GM12891 (cell line): ENCODE data around the gene CIAO3.

Source experiments
- POLR2A ChIP-seq: IDR thresholded peaks from 2 replicates; pipeline ENCODE4 v1.6.1; 2011; ENCODE audit warnings: low read depth, low read length, control low read depth
- POLR2AphosphoS5 ChIP-seq: IDR thresholded peaks from 2 replicates; pipeline ENCODE4 v1.6.1; 2011; ENCODE audit warnings: low read depth, low read length, control low read depth
- TAF1 ChIP-seq: IDR thresholded peaks from 2 replicates; pipeline ENCODE4 v1.6.1; 2011; ENCODE audit warnings: low read depth, low read length, control low read depth

DNA sequence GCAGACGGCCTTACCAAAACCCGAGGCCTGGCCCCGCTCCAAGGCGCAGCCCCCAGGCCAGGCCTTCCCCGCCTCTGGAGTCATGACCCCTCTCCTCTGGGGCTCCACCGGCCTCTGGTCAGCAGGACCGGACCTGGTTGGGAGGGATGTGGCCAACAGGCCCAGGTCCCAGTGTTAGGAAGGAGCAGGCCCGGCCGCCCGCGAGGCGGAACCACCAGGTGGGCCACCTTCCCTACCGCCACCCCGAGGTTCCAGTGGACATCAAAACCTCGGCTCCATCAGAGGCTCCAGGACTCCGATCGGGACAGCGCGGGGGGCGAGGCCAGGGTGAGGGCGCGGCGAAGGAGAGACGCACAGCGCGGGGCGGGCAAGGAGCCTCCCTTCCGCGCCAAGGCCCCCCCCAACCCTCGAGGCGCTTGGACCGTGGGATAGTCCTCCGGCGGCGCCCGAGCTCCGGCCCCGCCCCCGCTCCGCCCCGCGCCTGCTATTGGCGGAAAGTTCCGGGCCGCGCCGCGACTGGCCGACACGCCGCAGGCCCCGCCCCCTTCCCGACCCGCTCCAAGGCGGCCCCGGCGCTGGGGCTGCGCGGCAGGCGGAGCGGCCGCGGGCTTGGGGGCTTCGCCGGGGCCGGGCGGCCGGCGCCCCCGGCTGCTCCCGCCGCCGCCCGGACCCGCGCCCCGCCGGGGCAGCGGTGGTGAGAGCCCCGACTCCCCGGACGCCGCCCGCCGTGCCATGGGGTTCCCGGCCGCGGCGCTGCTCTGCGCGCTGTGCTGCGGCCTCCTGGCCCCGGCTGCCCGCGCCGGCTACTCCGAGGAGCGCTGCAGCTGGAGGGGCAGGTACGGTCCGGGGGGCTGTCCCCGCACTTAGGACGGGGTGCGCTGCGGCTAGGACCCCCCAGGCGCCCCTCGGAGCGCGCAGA lies 26.0 kb downstream of the CIAO3 start, which contains the start of gene METRN:
- TF ChIP-seq TAF1 (no peak), POLR2AphosphoS5 (no peak), POLR2A (no peak)
